Measurements from ENCODE around the gene AKAP9. TPM values are rescaled to one million over a fixed set of nuclear protein-coding genes. Genes with fewer than 3 reads are reported as not detected.
"Not testable (repeated sequence)": the region's sequence is repeated elsewhere in the genome, so short reads cannot be mapped to it uniquely, and the experiment has no call there.

The AKAP9 gene
- polyA plus RNA-seq, 1 experiment, result 7.4 TPM

- H3K4me3 ChIP-seq (ENCODE audit: low read depth, low read length), result no peak overlapping the region
- H3K27me3 ChIP-seq (ENCODE audit: control insufficient read depth, insufficient read depth, low read length), result no peaks in the 10 kb centered on the region
- no peak for DNase-seq (ENCODE audit: low read depth)
- POLR2A ChIA-PET, result interaction anchor here (0.6 kb wide), 1 partner anchor 192 kb away, joined by 7 read pairs; no protein-coding TSS in a partner anchor
- H3K36me3 ChIP-seq (ENCODE audit: control insufficient read depth, insufficient read depth, low read length), result no peaks in the 10 kb centered on the region
- TF ChIP-seq CTCF (IDR thresholded peaks at IDR 0.05; ENCODE audit: insufficient read depth, low read depth, low read length), result peak; percentile 35
- CTCF ChIA-PET, result interaction anchor here (0.6 to 1.4 kb wide), 3 partner anchors 64 to 518 kb away, joined by 3 to 4 read pairs (median 3); no protein-coding TSS in a partner anchor
Measured at GRCh38 chr7:91945476-91945875, 4.8 kb downstream of the AKAP9 start.

DNA sequence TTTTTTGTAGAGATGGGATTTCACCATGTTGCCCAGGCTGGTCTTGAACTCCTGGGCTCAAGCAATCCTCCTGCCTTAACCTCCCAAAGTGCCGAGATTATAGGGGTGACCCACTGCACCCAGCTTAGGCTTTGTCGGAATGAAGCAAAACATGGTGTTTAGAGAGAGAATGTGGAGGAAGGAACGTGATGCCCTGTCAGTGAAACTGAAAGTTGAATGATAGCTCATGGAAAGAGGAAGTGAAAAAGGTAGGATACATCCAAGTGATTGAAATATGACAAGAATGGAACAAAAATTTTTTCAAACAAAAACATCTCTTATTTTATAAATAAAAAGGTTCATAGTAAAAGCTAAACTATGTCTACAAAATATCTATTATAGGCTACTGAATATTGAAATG, 5.9 kb downstream of the AKAP9 start:
- ChIA-PET POLR2A (no interaction called here), CTCF (interaction anchor here (1.4 kb wide), 1 partner anchor 65 kb away, joined by 3 read pairs; no protein-coding TSS in a partner anchor)
- no peaks in the 10 kb centered on the region for H3K27me3 ChIP-seq (ENCODE audit: control insufficient read depth, insufficient read depth, low read length)
- H3K4me3 ChIP-seq (ENCODE audit: low read depth, low read length), result no peak overlapping the region
- no peaks in the 10 kb centered on the region for H3K36me3 ChIP-seq (ENCODE audit: control insufficient read depth, insufficient read depth, low read length)
- TF ChIP-seq CTCF (IDR thresholded peaks at IDR 0.05; ENCODE audit: insufficient read depth, low read depth, low read length), result no peak
- no peak for DNase-seq (ENCODE audit: low read depth)

GRCh38 chr7:91947948-91948347, 7.3 kb downstream of the AKAP9 start:
- Histone ChIP-seq H3K4me3 (ENCODE audit: low read depth, low read length) (no peak overlapping the region), H3K27me3 (ENCODE audit: control insufficient read depth, insufficient read depth, low read length) (no peaks in the 10 kb centered on the region), H3K36me3 (ENCODE audit: control insufficient read depth, insufficient read depth, low read length) (no peaks in the 10 kb centered on the region)
- ChIA-PET CTCF (no interaction called here), POLR2A (no interaction called here)
- no peak for DNase-seq (ENCODE audit: low read depth)
- no peak for TF ChIP-seq CTCF (IDR thresholded peaks at IDR 0.05; ENCODE audit: insufficient read depth, low read depth, low read length)

DNA sequence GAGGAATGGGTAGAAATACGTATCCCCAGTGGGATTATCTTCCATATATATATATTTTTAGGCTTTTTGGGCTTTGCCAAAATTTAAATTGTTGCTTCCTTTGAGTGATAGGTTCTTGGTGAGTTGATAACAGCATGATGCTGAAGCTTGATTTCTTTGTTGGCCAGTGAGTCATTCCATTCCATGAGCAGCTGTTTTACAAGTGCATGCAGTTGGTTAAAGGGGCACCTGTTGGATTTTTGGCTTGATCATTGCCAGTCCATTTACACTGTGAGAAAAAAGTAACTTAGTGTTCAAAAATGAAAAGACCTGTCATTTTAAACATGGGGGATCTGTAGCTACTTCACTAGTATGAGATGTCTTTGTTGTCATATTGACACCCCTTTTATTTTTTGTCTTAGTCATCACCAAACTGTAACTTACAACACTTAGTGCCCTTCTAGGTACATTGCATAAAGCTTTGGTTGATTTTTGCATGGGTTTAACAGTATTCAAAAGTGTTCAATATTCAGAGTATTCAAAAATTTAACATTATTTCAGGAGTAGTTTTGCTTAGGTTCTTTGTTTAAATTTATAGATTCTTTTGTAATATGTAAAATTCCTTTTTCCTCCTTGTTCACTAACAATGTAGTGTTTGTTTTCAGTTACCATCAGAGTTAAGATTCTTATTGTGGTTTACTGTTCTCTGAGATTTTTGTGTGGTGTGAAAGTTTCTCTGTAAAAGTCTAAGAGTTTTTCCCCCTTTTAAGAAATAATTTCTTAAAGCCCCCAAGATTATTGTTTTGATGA, 8.8 kb downstream of the AKAP9 start:
- no peak for TF ChIP-seq CTCF (IDR thresholded peaks at IDR 0.05; ENCODE audit: insufficient read depth, low read depth, low read length)
- ChIA-PET POLR2A (no interaction called here), CTCF (interaction anchor here (0.8 to 1.2 kb wide), 2 partner anchors 21 to 69 kb away, joined by 3 to 7 read pairs; partner anchors contain the start of gene MTERF1)
- H3K27me3 ChIP-seq (ENCODE audit: control insufficient read depth, insufficient read depth, low read length), result no peaks in the 10 kb centered on the region
- DNase-seq (ENCODE audit: low read depth), result no peak
- H3K4me3 ChIP-seq (ENCODE audit: low read depth, low read length), result no peak overlapping the region
- no peaks in the 10 kb centered on the region for H3K36me3 ChIP-seq (ENCODE audit: control insufficient read depth, insufficient read depth, low read length)

DNA sequence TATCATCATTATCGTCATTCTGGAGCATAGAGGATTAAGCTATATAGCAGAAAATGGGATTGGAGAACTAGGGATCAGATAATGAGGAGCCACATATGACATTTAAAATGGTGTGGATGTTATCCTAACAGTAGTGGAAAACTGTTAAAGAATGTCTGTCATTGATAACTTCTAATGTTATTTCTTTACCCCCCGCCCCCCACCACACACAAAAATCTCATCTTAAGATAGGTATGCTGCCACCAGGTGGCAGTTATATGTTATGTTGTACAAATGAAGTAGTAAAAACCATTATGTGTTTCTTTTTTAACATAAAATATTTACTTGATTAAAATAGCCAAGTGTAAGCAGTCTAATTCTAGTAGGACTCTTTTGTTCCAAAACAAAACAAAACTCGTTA, 13.0 kb downstream of the AKAP9 start:
- POLR2A ChIA-PET, result no interaction called here
- H3K36me3 ChIP-seq (ENCODE audit: control insufficient read depth, insufficient read depth, low read length), result no peaks in the 10 kb centered on the region
- 0 out of 2 replicates have a peak, but pooled peaks have one; percentile 16 for TF ChIP-seq CTCF (IDR thresholded peaks at IDR 0.05; ENCODE audit: insufficient read depth, low read depth, low read length)
- no peak overlapping the region for H3K4me3 ChIP-seq (ENCODE audit: low read depth, low read length)
- no peak for DNase-seq (ENCODE audit: low read depth)
- H3K27me3 ChIP-seq (ENCODE audit: control insufficient read depth, insufficient read depth, low read length), result no peaks in the 10 kb centered on the region
- CTCF ChIA-PET, result interaction anchor here (0.8 to 2.2 kb wide), 4 partner anchors 8 to 34 kb away, joined by 3 to 6 read pairs (median 4); no protein-coding TSS in a partner anchor

- DNase-seq (ENCODE audit: low read depth); H3K4me3 ChIP-seq (ENCODE audit: low read depth, low read length); CTCF ChIA-PET; H3K27me3 ChIP-seq (ENCODE audit: control insufficient read depth, insufficient read depth, low read length); POLR2A ChIA-PET; H3K36me3 ChIP-seq (ENCODE audit: control insufficient read depth, insufficient read depth, low read length): not testable (repeated sequence)
Measured at GRCh38 chr7:91956464-91956863, 15.8 kb downstream of the AKAP9 start.

Measured in BJ (cell line).